Nephron progenitor cell (in vitro differentiated cells): ENCODE data around the gene RPS6KA2.

Experiments used
- DNase-seq: peaks from one replicate; pipeline ENCODE4 v3.0.0; 2021
- H3K27ac Mint-ChIP-seq: 2 replicates; pipeline ENCODE4 v1.8.0; 2021; ENCODE audit warnings: mild to moderate bottlenecking, moderate library complexity, mixed read lengths
- H3K27me3 Mint-ChIP-seq: 2 replicates; pipeline ENCODE4 v1.8.0; 2021; ENCODE audit warnings: mild to moderate bottlenecking, low read depth, mixed read lengths; ENCODE audit not compliant: poor library complexity
- H3K36me3 Mint-ChIP-seq: 2 replicates; pipeline ENCODE4 v1.8.0; 2021; ENCODE audit warnings: low read depth, mixed read lengths
- H3K4me1 Mint-ChIP-seq: 2 replicates; pipeline ENCODE4 v1.8.0; 2021; ENCODE audit warnings: mixed read lengths
- H3K4me3 Mint-ChIP-seq: 2 replicates; pipeline ENCODE4 v1.8.0; 2021; ENCODE audit warnings: mild to moderate bottlenecking, moderate library complexity, mixed read lengths
- H3K9me3 Mint-ChIP-seq: 2 replicates; pipeline ENCODE4 v1.8.0; 2021; ENCODE audit warnings: mild to moderate bottlenecking, moderate library complexity, mixed read lengths
- TF ChIP-seq, protein P1 (sequence below): fragments of 200-600 bp; sonication (generic); IDR thresholded peaks from 2 replicates; pipeline ENCODE4 v1.5.0; 2021; ENCODE audit warnings: antibody characterized with exemption

Gene RPS6KA2

GRCh38 chr6:166605752-166606151 lies 21.3 kb downstream of the RPS6KA2 start:
- Mint-ChIP-seq H3K9me3 (no peaks in the 10 kb centered on the region), H3K36me3 (peaks cover 10% of the 10 kb centered on the region)
- no peak for DNase-seq

GRCh38 chr6:166604911-166605310 lies 22.1 kb downstream of the RPS6KA2 start:
- Mint-ChIP-seq H3K27me3 (peaks cover 9% of the 10 kb centered on the region), H3K9me3 (no peaks in the 10 kb centered on the region), H3K36me3 (peaks cover 10% of the 10 kb centered on the region), H3K27ac (no peak overlapping the region), H3K4me3 (no peak overlapping the region), H3K4me1 (peaks cover 4% of the 10 kb centered on the region)
- TF ChIP-seq, protein P1, sequence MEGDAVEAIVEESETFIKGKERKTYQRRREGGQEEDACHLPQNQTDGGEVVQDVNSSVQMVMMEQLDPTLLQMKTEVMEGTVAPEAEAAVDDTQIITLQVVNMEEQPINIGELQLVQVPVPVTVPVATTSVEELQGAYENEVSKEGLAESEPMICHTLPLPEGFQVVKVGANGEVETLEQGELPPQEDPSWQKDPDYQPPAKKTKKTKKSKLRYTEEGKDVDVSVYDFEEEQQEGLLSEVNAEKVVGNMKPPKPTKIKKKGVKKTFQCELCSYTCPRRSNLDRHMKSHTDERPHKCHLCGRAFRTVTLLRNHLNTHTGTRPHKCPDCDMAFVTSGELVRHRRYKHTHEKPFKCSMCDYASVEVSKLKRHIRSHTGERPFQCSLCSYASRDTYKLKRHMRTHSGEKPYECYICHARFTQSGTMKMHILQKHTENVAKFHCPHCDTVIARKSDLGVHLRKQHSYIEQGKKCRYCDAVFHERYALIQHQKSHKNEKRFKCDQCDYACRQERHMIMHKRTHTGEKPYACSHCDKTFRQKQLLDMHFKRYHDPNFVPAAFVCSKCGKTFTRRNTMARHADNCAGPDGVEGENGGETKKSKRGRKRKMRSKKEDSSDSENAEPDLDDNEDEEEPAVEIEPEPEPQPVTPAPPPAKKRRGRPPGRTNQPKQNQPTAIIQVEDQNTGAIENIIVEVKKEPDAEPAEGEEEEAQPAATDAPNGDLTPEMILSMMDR, result no peak
- no peak for DNase-seq

More at GRCh38 chr6:166605752-166606151, 21.3 kb downstream of the RPS6KA2 start:
- no peak overlapping the region for H3K27ac Mint-ChIP-seq
- TF ChIP-seq, protein P1, result no peak
- peaks cover 6% of the 10 kb centered on the region for H3K4me1 Mint-ChIP-seq
- H3K4me3 Mint-ChIP-seq, result no peak overlapping the region
- H3K27me3 Mint-ChIP-seq, result peaks cover 9% of the 10 kb centered on the region

- peaks cover 9% of the 10 kb centered on the region for H3K27me3 Mint-ChIP-seq
- no peaks in the 10 kb centered on the region for H3K9me3 Mint-ChIP-seq
- H3K4me3 Mint-ChIP-seq, result no peak overlapping the region
- TF ChIP-seq, protein P1, result no peak
- H3K36me3 Mint-ChIP-seq, result peaks cover 10% of the 10 kb centered on the region
- H3K27ac Mint-ChIP-seq, result no peak overlapping the region
- no peak for DNase-seq
- H3K4me1 Mint-ChIP-seq, result peaks cover 4% of the 10 kb centered on the region
Measured at GRCh38 chr6:166604328-166604727, 22.7 kb downstream of the RPS6KA2 start.

DNA sequence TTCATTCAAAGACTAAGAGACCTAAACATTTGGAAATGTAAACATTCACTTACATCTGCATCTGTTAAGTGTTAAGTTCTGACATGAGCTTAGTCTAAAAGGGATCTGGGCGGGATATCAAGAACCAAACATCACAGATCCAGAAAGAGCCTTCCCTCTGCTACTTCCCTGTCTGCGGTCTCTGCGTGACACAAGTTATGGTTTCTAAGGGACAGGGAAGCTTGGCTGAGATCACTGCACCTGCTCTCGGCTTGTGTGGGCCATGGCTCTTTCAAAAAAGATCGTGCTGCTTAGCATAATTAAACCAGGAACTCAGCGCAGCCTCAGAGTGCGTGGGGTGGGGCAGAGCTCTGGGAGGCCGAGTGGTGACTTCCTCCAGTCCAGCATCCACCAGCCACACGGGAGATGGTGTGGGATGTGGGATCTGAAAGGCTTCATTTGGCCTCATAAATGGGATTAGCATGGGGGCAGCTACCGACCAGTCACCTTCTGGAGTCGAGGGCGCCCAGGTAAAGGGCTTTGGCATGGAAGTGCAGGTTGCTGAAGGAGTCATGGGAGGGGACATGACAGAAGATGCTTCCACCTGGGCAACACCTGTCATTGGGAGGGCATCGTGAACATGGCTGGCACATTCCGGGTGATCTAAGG lies 23.9 kb downstream of the RPS6KA2 start:
- H3K9me3 Mint-ChIP-seq, result no peaks in the 10 kb centered on the region
- peaks cover 16% of the 10 kb centered on the region for H3K4me1 Mint-ChIP-seq
- no peak overlapping the region for H3K27ac Mint-ChIP-seq
- H3K27me3 Mint-ChIP-seq, result peaks cover 9% of the 10 kb centered on the region
- TF ChIP-seq, protein P1, result no peak
- no peak for DNase-seq
- H3K4me3 Mint-ChIP-seq, result no peak overlapping the region
- peaks cover 10% of the 10 kb centered on the region for H3K36me3 Mint-ChIP-seq

- Mint-ChIP-seq H3K9me3 (no peaks in the 10 kb centered on the region), H3K36me3 (peaks cover 10% of the 10 kb centered on the region), H3K27me3 (peaks cover 12% of the 10 kb centered on the region), H3K27ac (no peak overlapping the region), H3K4me3 (no peak overlapping the region), H3K4me1 (peaks cover 21% of the 10 kb centered on the region)
- TF ChIP-seq, protein P1, result no peak
- no peak for DNase-seq
Measured at GRCh38 chr6:166601956-166602355, 25.1 kb downstream of the RPS6KA2 start.

DNA sequence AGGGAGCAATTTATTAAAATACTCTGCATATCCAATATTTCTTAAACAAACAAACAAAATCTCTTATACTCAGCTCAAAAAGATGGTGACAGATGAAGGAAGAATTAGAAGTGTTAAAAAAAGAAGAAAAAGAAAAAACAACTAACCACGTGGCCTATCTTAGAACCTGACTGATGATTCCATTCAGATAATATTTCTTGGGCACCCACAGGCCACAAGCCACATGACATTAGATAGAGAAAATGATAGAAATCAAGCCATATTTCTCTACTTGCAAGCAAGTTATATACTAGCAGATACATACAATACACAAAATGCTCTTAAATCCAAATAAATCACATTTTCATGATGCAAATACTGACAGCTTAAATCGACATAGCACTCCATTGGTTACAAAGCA lies 26.1 kb downstream of the RPS6KA2 start:
- no peak for DNase-seq
- Mint-ChIP-seq H3K4me3 (no peak overlapping the region), H3K27me3 (peaks cover 9% of the 10 kb centered on the region), H3K4me1 (peaks cover 21% of the 10 kb centered on the region), H3K36me3 (peaks cover 10% of the 10 kb centered on the region), H3K9me3 (no peaks in the 10 kb centered on the region), H3K27ac (no peak overlapping the region)
- TF ChIP-seq, protein P1, result no peak
